Measurements from ENCODE around the gene CILP2.

The CILP2 gene

DNA sequence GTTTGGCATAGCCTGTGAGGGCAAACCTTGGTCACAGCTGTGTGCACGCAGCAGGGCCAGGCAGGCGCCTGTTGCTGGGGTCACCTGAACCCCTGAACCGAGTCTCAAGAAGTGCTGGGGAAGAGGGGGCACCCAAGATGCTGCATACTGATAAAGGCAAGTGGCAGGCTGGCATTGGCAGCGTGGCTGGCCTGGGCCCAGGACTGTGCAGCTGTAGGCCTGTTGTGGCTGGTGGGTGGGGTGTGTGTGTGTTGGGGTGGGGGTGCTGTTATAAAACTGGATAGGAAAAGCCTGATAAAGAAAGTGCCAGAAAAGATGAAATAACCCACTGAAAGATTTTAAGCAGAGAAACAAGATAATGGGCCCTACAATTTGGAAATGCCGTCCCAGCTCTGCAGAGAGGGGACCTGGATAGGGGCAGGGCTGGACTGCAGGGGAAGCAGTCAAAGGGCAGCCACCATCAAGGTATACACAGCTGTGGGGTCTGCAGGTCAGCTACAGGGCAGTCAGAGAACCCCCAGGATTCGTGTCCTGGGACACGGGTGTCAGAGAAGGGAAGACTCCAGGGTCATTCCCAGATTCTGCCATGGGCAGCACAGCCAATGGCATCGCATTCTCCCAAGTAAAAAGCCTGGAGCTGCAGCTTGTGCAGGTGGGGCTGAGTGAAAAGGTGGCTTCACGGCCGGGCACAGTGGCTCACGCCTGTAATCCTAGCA, 33.2 kb downstream of the CILP2 start:
- no peak for DNase-seq

DNA sequence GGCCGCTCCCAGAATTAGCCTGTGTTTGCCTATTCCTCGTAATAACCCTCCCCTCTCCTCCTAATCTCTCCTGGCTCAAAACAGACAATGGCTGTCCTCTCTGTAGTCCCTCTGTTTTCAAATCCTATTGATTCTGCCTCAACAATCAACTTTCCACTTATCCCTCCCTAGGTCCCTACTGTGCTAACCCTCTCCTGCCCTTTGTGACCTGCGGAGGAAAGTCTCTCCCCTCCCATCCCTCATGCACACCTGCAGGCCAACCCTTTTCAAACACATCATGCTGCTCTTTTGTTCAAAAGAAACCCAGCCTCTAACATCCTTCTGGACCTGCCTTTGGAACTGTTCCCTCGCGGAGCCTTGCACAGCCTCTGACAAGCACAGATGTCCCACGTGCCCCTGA, 37.3 kb downstream of the CILP2 start:
- no peak for DNase-seq

DNA sequence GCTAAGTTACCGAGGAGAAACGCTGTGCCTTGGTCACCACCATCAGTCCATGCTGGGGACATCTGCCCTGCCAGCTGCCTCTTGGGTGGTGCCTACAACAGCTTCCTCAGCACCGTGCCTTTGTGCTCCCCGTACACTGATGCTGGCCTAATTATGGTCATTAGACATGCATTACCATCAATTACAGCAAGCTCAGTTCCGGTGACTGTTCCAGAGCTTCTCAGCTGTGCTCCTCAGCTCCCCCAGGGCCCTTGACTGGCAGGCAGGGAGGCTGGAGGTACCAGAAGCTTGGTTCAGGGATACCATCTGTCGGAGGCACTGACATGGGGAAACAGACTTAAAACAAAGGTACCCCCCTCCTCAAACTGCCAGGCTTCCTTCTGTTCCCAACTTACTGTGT, 40.2 kb downstream of the CILP2 start:
- DNase-seq, result no peak

DNA sequence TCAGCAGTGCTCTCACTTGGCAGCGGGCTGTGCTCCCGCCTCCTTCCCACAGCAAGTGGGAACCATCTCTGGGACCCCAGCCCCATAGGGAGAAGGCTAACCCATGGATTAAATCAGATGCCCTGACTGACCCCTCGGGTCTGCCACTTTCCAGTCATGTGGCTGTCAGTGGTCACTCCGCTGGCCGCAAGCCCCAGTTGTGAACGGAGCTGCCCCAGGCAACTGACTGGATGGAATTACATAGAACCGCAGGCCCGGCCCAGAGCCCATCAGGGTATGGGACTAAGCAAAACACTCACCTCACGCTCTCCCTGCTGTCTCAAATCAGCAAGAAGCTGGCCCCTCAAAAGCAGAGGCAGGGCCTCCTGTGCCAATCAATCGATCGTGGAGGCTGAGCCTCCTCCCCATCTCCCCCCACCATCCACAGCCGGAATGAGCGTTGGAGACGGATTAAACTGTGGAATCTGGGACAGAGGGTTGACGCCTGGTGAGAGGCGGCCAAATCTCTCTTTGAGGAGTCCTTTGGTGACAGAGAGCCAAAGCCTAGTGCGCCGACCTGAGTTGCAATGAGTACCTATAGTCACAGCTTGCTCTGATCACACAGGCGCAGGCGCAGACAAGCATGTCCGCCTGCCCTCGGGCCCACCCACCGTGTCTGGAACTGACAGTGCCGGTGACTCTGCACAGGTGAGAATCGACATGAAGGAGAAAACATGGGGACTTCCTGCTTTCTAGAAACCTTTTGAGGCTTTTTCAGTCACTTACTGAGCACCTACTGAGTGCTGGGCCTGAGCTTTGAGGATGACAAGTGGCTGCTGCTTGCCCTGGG, 41.7 kb downstream of the CILP2 start:
- DNase-seq, result no peak

DNA sequence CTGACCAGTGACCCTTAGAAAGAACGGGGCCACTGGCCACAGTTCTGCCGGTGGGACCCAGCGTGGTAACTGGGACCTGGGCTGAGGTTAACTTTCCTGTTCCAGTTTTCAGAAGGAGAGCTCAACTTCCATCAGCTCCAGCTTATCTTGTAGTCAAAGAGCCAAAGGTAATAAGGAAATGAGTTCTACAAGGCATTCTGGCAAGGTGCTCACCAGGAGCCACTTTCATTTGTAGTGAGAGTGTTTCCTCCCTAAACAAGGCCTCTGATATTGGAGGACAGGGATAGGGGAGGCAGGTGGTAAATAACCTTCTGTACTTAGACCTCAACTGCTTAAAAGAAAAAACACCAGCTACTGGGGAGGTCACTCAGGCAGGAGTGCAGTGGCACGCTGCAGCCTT, 42.4 kb downstream of the CILP2 start:
- no peak for DNase-seq

DNA sequence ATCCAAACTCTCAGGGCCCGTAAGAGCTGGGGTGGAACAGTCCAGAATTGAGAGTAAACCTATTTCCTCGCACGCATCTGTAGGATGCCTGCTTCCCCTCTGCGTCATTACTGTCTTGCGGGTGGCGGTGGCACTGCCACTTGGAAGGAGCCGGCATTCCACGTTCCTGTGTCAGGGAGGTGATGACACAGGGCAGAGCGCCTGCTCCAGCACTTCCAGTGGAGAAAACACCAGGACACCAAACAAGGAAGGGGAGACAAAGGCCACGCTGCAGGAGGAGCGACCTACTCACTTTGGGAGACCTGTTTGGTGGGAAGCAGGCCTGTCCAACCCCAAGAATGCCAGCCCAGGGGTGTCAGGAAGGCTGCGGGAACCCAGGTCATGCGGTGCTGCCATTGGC, 43.3 kb downstream of the CILP2 start:
- DNase-seq, result no peak

DNA sequence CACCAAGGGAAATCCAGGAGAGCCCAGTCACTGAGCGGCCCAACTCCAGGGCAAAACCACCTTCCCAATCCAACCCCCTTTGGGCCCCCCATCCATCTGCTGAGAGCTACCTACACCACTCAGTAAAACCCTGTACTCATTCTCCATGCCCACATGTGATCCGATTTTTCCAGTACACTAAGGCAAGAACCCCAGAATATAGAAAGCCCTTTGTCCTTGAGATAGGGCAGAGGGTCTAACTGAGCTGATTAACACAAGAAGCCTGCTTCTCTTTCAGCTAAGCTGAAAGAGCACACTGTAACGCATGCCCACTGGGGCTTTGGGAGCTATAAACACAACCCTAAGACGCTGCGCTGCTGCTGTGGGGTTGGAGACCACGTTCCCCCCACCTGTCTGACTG, 44.4 kb downstream of the CILP2 start:
- DNase-seq, result no peak

DNA sequence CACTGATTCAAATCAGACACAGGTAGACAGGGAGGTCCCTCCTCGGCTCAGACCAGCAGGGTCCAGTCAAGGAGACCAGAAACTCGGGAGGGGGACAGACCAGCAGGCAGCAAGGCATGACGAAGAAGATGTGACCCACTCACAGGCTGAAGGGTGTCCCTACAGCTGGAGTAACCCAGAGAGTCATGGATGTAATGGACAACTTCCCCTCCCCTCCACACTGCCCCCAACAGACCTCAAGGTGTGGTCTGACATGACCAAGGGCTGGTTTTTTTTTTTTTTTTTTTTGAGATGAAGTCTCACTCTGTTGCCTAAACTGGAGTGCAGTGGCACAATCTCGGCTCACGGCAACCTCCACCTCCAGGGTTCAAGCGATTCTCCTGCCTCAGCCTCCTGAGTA, 46.3 kb downstream of the CILP2 start:
- no peak for DNase-seq

DNA sequence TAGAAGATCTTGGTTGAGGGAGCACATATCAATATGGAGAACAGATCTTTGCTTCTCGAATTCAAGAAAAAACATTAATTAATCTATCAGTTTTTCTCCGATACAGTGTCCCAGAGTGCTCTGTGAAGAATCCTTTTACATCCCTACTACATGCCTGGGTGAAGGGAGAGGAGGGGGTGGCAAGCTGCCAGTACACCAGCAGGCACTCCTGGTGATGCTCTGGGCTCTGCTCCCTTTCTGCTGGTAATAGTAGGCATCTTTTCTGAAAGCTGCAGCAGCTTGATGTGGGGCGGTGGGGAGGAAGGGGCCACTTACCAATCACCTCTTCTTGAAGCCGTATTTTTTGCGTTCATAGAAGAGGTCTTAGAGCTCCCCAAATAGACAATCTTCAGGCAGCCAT, 49.7 kb downstream of the CILP2 start:
- no peak for DNase-seq

DNA sequence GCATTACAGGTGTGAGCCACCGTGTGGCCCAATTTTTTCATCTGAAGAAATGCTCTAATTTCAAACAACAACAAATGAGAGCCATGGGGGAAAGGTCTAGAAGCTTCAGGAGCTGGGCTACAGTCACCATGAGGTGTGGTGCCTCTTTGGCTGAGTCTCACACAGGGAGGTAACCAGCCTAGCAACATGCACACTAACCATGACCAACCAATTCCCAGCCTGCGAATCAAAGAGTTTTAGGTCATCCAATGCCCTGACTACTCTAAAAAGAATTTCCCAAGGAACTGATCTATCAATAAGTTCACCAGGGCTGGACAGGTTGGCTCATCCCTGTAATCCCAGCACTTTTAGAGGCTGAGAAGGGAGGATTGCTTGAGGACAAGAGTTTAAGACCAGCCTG, 50.5 kb downstream of the CILP2 start:
- DNase-seq, result peak; percentile 14

DNA sequence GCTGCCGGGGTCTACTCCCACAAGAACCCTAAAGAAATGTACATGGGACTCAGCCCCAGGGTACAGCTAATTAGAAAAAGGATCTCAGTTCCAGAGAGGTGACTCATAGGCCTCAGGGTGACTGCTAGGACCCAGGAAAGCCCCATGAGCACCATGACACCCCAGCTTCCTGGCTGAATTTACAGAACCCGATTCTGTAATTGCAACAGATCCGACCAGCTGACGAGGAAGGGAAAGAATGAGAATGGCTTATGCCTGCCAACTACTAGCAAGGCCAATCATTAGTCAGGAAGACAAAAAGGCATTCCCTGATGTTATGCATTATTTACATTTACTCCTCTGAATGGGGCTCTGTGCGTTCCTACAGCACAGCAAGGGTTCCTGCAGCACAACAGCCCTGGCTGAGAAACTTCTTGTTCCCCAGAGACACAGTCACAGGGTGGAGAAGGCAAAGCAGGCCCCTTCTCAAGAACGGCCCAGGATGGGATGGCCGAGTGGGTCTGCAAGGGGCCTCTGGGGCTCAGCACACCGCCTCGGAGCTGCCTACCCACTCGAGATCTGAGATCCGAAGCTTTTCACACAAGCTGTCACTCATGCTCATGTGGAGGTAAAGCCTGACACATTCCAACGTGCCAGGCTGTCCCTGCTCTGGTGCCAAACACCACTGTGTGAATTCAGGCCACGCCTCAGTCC, 53.2 kb downstream of the CILP2 start:
- peak; percentile 97 for DNase-seq

DNA sequence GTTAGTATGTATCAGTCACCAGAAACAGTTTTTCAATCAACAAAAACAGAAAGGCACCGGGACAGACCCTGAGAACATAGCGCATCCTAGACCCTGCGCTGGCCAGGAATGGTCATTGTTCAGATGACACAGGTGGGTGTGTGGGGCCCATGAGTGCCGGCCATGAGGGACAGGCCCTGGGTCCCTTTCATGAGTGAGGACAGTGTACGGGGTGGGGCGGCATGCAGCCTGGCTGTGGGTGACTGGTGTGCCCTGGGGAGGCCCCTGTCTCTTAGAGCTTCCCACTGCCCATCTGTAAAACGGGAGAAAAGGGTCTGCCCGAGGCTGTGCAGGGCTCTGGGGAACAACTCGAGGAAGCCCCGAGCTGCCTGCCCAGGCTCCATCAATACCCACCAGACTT, 54.6 kb downstream of the CILP2 start:
- DNase-seq, result no peak

DNA sequence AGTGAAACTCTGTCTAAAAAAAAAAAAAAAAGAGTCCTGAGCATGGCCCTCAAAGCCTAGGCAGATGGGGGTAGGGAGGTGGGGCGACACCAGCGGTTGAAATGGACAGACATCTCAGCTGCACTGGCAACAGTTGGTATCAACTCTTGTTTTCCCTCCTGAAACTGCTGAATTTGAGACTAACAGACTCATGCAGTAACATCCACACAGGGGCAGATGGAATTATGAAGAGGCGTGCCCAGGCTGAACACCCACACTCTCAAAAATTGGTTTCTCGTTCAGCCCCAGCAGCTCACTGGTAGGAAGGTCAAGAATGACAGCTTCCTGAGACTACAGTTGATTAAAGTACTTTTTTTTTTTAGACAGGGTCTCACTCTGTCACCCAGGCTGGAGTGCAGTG, 56.3 kb downstream of the CILP2 start:
- DNase-seq, result no peak

DNA sequence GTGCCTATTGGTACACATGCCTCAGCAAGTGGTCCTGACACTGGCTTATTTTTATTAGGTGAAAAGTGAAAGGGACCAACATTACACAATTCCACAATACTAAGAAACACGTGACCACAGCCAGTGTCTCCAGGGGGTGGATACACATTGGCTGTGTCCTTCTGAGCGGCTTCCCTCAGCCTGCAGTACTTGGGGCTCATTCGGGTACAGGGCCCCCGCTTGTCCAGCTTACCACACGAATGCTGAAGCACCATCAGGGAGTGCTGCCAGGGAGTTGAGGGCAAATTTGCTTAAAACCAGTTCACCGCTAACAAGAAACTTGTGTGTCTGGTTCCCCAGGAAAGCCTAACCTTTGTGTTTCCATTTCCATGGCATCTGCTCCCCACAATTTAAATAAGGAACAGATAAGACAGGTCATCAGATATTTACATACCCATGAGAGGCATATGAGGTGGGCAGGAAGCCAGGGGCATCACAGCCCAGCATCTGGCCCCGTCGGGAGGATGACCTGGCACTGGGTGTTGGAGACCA, 57.2 kb downstream of the CILP2 start:
- no peak for DNase-seq

Data from fibroblast of skin of right quadriceps (primary cell).